ENCODE results near the gene PTPRH. TPM values are rescaled to one million over a fixed set of nuclear protein-coding genes. Genes with fewer than 3 reads are reported as not detected.
A peak's percentile ranks its signal among the peaks of the same experiment; 100 is the strongest.

Gene PTPRH
- total and polyA plus RNA-seq, 2 donors (not counting 1 experiment from before 2014, with no cell fraction given) = not detected

DNA sequence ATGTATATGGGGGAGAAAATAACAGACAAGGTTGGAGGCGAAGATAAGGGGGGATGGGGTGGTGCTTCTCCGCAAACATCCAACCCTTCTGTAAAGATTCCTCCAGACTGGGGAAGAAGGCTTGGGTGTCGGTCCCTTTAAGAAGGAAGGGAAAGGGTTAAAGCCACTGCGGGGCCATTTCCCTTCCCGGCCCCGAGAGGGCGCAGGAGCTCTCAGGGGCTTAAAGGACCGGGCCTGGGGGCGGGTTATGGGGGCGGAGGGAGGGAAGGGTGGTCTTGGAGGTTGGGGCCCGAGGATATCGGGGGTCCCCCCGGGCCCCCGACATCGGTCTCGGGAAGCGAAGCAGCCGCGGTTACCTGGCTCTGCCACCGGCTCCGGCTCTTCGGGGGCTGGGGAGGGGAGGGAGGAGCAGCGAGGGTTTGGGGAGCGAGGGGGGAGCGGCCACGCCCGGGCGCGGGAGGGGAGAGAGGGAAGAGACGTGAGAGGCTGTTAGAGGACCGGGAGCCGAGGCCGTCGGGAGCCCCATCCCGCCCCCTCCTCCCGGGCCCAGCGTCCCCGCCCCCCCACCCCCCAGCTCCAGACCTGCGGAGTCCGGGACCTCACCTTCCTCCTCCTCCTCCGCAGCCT lies 63.1 kb downstream of the PTPRH start:
- DNase-seq = peak; percentile 51
- no peak for TF ChIP-seq EZH2 (IDR thresholded peaks at IDR 0.05; ENCODE audit: borderline replicate concordance, insufficient read depth, low read depth, low read length, poor library complexity, severe bottlenecking)
- TF ChIP-seq, protein P1, sequence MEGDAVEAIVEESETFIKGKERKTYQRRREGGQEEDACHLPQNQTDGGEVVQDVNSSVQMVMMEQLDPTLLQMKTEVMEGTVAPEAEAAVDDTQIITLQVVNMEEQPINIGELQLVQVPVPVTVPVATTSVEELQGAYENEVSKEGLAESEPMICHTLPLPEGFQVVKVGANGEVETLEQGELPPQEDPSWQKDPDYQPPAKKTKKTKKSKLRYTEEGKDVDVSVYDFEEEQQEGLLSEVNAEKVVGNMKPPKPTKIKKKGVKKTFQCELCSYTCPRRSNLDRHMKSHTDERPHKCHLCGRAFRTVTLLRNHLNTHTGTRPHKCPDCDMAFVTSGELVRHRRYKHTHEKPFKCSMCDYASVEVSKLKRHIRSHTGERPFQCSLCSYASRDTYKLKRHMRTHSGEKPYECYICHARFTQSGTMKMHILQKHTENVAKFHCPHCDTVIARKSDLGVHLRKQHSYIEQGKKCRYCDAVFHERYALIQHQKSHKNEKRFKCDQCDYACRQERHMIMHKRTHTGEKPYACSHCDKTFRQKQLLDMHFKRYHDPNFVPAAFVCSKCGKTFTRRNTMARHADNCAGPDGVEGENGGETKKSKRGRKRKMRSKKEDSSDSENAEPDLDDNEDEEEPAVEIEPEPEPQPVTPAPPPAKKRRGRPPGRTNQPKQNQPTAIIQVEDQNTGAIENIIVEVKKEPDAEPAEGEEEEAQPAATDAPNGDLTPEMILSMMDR (IDR thresholded peaks at IDR 0.05) = peak; percentile 54
- H3K27me3 ChIP-seq (replicated peaks in 1 of 4; ENCODE audit: control extremely low read depth in 1 of 4, control insufficient read depth in 3 of 4, insufficient read depth in 4 of 4, low read length in 3 of 4) = peaks cover 0 to 76% (median 34%) of the 10 kb centered on the region in 4 experiments
- peak overlapping the region; percentile 57 for H3K4me2 ChIP-seq (replicated peaks; ENCODE audit: low read depth, low read length, poor library complexity, severe bottlenecking)
- WGBS (ENCODE audit: insufficient coverage) = 2% methylated on average over 22 of the region's 41 CpGs
- H4K20me1 ChIP-seq (ENCODE audit: control insufficient read depth, insufficient read depth, low read length, poor library complexity, severe bottlenecking) = no peaks in the 10 kb centered on the region
- H3K4me3 Mint-ChIP-seq = no peak overlapping the region
- no peaks in the 10 kb centered on the region for H3K36me3 ChIP-seq (replicated peaks in 1 of 2; ENCODE audit: control extremely low read depth in 1 of 2, control insufficient read depth in 1 of 2, extremely low read depth in 1 of 2, insufficient read depth in 2 of 2, low read length in 1 of 2)
- no peak overlapping the region for H3K27ac Mint-ChIP-seq
- peaks cover 49% of the 10 kb centered on the region for H3K27me3 Mint-ChIP-seq
- no peak overlapping the region for H3K4me3 ChIP-seq (ENCODE audit: control extremely low read depth in 1 of 5, extremely low read depth in 1 of 5, insufficient read depth in 1 of 5, low read depth in 2 of 5, low read length in 4 of 5)
- ChIA-PET POLR2A (no interaction called here), CTCF (interaction anchor here (0.8 kb wide), 1 partner anchor 239 kb away, joined by 3 read pairs; no protein-coding TSS in a partner anchor)
- no peak overlapping the region for H3K9ac ChIP-seq (ENCODE audit: low read length)
- no peak overlapping the region for H3K27ac ChIP-seq (ENCODE audit: low read length in 2 of 2)
- intact Hi-C loops (cut with micrococcal nuclease) = no loop called here
- H3K4me1 Mint-ChIP-seq = peaks cover 6% of the 10 kb centered on the region
- no peaks in the 10 kb centered on the region for H3K79me2 ChIP-seq (ENCODE audit: control insufficient read depth, insufficient read depth, low read length)
- peaks cover 0 to 9% (median 0%) of the 10 kb centered on the region in 3 donors for H3K9me3 ChIP-seq (ENCODE audit: control extremely low read depth in 1 of 3, control insufficient read depth in 2 of 3, insufficient read depth in 1 of 3, low read length in 2 of 3)
- H2AFZ ChIP-seq (ENCODE audit: insufficient read depth, low read depth, low read length, poor library complexity, severe bottlenecking) = no peak overlapping the region
- H3K4me1 ChIP-seq (ENCODE audit: control insufficient read depth in 2 of 2, insufficient read depth in 2 of 2, low read length in 2 of 2) = peaks cover 16 to 19% of the 10 kb centered on the region in 2 donors
- ATAC-seq (ENCODE audit: low read depth) = no peak
- no peaks in the 10 kb centered on the region for H3K9me3 Mint-ChIP-seq (ENCODE audit: insufficient read depth)

DNA sequence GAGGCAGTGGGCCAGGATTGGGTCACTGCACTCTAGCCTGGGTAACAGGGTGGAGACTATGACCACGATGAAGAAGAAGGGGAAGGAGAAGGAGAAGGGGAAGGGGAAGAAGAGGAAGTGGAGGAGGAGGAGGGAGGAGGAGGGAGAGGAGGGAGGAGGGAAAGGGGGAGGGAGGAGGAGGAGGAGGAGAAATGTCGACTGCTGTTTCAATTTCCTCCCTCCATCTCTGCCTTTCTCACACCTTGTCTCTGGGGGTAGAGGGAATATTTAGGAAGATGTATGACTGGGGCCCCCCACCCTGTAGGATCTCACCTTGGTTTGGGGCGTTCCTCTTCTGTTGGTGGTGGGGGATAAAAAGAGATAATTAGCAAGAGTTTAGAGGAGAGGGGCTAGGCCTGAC lies 64.1 kb downstream of the PTPRH start:
- DNase-seq (no peak), ATAC-seq (ENCODE audit: low read depth) (no peak)
- Histone ChIP-seq H3K79me2 (ENCODE audit: control insufficient read depth, insufficient read depth, low read length) (no peaks in the 10 kb centered on the region), H3K9me3 (ENCODE audit: control extremely low read depth in 1 of 3, control insufficient read depth in 2 of 3, insufficient read depth in 1 of 3, low read length in 2 of 3) (peaks cover 0 to 9% (median 0%) of the 10 kb centered on the region in 3 donors), H3K4me1 (ENCODE audit: control insufficient read depth in 2 of 2, insufficient read depth in 2 of 2, low read length in 2 of 2) (peaks cover 19 to 22% of the 10 kb centered on the region in 2 donors), H3K4me2 (replicated peaks; ENCODE audit: low read depth, low read length, poor library complexity, severe bottlenecking) (no peak overlapping the region), H3K27ac (ENCODE audit: low read length in 2 of 2) (no peak overlapping the region), H3K9ac (ENCODE audit: low read length) (no peak overlapping the region), H4K20me1 (ENCODE audit: control insufficient read depth, insufficient read depth, low read length, poor library complexity, severe bottlenecking) (no peaks in the 10 kb centered on the region), H3K4me3 (ENCODE audit: control extremely low read depth in 1 of 5, extremely low read depth in 1 of 5, insufficient read depth in 1 of 5, low read depth in 2 of 5, low read length in 4 of 5) (no peak overlapping the region), H3K27me3 (replicated peaks in 1 of 4; ENCODE audit: control extremely low read depth in 1 of 4, control insufficient read depth in 3 of 4, insufficient read depth in 4 of 4, low read length in 3 of 4) (peaks cover 0 to 84% (median 37%) of the 10 kb centered on the region in 4 experiments), H2AFZ (ENCODE audit: insufficient read depth, low read depth, low read length, poor library complexity, severe bottlenecking) (no peak overlapping the region), H3K36me3 (replicated peaks in 1 of 2; ENCODE audit: control extremely low read depth in 1 of 2, control insufficient read depth in 1 of 2, extremely low read depth in 1 of 2, insufficient read depth in 2 of 2, low read length in 1 of 2) (no peaks in the 10 kb centered on the region)
- POLR2A ChIA-PET = no interaction called here
- no peaks in the 10 kb centered on the region for H3K9me3 Mint-ChIP-seq (ENCODE audit: insufficient read depth)
- intact Hi-C loops (cut with micrococcal nuclease) = no loop called here
- H3K4me1 Mint-ChIP-seq = peaks cover 7% of the 10 kb centered on the region
- H3K4me3 Mint-ChIP-seq = no peak overlapping the region
- TF ChIP-seq, protein P1 (IDR thresholded peaks at IDR 0.05) = no peak
- TF ChIP-seq EZH2 (IDR thresholded peaks at IDR 0.05; ENCODE audit: borderline replicate concordance, insufficient read depth, low read depth, low read length, poor library complexity, severe bottlenecking) = no peak
- H3K27ac Mint-ChIP-seq = no peak overlapping the region
- WGBS (ENCODE audit: insufficient coverage) = 6% methylated on average over 2 of the region's 3 CpGs
- CTCF ChIA-PET = interaction anchor here (2.6 to 6.3 kb wide), 3 partner anchors 239 to 487 kb away, joined by 10 to 75 read pairs (median 13); partner anchors contain the start of gene TMEM238
- H3K27me3 Mint-ChIP-seq = peaks cover 47% of the 10 kb centered on the region

Measured in B cell (primary cell).